SKM-1 treated with dmso at 0.1 percent for 144 hours (cell line): Measurements from ENCODE around the gene CPED1.
"Not testable (repeated sequence)": the region's sequence is repeated elsewhere in the genome, so short reads cannot be mapped to it uniquely, and the experiment has no call there.

Source experiments
- DNase-seq: peaks from one replicate; lab custom pipeline; 2025; ENCODE audit not compliant: unreplicated experiment; lab: John Stamatoyannopoulos, UW

Gene CPED1

DNA sequence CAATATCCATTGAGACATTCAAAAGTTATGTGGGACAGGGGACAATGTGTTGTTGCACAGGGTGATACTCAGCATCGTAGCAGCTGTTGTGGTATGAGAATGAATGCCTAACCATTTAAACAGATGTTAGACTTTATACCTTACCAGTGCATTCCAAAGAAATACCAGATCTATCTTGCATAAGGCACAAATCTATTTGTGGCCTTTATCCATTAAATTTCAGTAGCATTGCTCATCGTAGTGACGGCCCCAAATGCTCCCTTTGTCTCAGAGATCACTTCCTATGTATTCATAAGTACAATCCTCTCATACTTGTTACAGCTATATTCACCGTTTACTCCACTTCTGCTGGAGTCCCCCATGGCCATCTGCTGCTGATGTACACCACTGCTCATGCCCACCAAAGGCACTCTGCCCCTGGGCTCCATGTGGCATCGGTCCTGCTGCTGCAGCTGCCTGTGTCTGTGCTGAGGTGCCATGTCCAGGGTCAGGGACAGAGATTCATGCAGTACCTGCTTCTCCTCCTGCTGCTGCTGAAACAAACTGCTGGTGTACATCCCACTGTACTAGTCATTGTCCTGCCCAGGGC is 96.3 kb downstream of the CPED1 start:
- no peak for DNase-seq

DNA sequence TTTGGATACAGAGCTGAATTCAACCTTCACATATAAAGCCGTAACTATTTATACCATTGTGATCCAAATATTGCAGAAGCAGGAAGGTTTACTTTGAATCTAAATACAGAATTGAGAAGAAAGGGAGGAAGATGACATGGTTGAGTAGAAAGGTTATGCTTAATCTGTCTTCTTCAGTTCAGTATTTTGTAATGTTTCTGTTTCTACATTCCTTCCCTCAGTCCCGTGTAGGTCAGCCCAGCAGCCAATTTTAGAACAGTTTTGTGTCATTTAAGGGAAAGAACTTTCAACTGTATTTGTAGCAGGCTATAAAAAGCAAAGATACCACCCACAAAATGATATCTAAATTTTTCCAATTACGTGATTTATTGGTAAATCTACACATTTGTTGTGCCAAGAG is 97.4 kb downstream of the CPED1 start:
- DNase-seq, result no peak

DNA sequence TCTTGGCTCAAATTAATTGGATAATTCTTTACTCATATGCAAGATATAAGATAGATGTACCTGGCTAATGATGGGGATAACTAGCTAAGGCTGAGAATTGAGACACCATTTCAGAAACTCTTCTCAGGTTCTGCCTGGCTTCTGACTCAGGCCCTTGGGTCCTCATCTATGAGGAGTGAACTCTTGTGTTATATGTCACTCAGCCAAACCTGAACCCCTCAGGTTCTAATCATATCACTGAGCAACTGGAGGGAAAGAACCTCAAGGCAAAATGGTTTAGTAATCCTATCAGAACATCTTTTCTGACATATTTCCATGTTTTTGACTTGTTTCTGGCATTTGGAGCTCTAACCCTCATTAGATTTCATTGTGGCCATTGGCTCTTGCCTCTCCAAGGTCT is 100.4 kb downstream of the CPED1 start:
- no peak for DNase-seq

DNA sequence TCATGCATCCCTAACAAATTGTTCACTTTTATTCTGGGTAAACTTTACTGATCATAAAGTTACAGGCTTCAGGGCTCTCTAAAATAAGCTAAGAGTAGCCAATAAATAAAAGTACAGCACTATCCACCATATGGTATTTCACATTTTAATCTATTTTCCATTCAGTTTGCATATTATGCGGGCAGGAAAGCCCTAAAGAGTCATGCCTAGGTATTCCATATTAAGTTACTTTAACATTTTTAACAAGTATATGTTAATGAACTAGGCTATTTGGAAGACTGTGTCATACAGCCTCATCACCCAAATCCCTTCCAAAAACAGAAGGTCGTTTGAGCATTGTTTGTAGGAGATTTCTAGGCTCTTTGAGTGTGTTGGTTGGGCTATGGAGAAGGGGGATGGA is 106.3 kb downstream of the CPED1 start:
- no peak for DNase-seq

DNA sequence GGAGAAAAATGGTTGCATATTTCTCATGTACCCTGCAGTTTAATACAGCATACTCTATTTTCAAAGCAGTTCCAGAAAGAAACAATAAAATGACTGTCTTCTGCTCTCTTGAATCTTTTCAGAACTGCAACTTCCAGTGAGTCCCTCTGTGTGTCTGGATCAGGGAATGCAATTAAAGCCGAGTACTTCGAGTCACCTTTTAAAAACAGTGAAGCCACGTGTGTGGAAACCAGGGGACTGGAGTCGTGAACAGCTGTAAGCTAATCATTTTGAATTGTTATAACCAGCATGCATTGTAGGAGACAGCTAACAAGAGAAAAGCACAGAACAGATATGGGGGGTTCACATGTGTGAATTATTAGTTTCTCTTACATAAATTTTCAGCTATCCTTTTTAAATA is 109.1 kb downstream of the CPED1 start:
- DNase-seq, result no peak

DNA sequence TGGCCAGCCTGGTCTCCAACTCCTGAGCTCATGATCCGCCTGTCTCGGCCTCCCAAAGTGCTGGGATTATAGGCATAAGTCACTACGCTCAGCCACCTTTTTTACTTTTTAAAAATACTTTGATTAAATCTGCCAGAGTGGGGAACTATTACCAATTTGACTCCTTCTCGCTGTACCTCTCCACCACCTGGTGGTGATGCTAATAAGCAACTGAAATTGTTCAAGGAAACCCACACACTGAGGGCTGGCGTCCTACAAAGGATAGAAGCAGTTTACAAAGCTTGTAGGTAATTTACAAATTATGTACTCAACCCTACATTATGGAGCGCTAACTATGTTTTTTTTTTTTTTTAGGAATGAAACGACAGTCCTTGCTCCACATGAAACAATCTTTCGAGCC is 111.1 kb downstream of the CPED1 start:
- DNase-seq, result no peak

DNA sequence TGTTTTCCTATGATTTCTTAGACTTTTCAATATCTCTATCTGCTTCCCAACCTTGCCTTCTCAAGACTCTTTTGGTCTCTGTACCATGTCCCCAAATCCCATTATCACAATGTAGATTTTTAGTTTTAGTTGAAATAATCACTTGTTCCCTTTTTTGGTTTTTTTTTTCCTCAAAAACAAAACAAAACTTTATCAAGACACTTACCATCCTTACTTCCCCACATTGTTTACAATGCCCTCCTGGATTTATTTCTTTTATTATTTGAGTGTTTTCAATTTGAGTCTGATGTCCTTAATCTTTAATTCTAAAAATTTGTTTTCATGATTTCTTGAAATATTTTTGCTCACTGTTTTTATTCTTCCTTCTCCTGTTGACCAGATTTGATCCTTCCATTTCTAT is 112.6 kb downstream of the CPED1 start:
- DNase-seq, result no peak

DNA sequence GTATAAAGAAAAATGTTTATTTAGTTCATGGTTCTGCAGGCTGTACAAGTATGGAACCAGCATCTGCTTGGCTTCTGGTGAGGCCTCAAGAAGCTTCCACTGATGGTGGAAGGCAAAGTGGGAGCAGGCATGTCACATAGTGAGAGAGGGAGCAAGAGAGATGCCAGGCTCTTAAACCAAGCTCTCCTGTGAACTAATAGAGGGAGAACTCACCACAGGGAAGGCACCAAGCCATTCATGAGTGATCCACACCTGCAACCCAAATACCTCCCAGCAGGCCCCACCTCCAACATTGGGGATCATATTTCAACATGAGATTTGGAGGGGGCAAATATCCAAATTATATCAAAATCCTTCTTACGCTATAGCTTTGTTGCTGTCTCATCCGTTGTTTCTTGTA is 113.1 kb downstream of the CPED1 start:
- no peak for DNase-seq

DNA sequence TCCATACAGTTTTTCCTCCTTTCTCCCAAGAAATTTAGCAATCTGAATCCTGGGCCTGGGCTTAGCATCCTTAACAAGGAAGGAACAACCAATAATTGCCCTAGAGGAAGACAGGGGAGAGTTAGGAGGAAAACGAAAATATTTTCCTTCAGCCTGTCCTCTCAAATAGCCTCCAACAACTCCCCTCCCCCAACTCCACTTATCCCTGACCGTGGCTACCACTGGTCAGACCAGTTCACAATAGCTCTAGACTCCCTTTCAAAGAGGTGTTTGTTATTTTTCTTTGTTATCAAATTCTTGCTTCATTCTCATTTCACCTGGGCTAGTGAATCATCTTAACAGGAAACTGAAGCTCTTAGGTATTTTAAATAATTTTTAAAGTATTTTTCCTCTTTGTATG is 114.1 kb downstream of the CPED1 start:
- DNase-seq, result no peak

DNA sequence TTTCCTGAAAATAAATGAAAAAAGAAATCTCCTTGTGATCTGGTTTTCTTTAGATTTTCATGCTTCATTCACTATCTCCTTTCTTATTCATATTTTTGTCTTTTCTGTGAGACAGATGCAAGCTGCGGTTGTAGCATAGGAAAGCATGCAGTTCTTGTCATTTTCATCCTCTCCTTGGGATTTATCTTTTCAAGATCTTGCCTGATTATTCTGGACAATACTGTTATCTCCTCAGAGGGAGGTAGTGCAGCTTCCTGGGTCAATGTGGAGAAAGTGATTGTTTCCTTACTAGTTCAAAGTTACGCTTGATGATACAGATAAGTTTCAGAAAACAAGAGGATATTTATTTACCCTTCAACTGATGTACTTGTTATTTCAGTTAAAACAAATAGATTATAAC is 114.6 kb downstream of the CPED1 start:
- no peak for DNase-seq

DNA sequence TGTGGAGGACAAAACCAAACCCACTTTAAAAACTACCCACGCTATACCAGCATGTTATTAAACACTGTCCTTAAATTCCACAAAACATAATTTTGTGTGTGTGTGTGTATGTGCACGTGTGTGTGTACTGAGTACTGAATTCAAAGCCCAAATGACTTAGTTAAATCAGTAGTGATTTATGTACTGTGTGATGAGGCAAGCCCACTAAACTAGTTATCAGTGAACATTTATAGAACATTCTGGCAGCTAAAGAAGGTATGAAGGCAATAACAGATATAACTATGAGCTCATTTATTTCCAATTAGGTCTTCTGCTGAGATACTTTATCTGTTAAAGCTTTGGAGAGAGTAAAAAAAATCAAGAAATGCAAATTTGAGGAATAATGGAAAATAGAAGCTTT is 115.1 kb downstream of the CPED1 start:
- no peak for DNase-seq

DNA sequence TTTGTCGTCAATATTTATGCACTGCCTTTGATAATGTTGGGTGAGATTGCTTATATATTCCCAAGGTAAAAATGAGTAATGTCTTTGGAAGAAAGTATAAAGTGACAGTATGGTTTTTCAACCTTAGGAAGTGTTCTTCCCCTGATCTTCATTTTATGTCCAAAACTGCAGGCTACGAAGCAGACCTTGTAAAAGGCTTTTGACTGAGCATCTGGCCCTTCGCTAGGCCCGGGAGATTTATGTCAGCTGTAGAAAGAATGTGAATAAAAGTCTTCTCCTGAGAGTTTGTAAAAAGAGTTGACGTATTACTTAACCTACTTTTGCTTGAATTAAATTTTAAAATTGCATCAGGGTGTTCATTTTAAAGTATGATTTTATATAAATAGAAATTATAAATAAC is 116.8 kb downstream of the CPED1 start:
- DNase-seq, result no peak

DNA sequence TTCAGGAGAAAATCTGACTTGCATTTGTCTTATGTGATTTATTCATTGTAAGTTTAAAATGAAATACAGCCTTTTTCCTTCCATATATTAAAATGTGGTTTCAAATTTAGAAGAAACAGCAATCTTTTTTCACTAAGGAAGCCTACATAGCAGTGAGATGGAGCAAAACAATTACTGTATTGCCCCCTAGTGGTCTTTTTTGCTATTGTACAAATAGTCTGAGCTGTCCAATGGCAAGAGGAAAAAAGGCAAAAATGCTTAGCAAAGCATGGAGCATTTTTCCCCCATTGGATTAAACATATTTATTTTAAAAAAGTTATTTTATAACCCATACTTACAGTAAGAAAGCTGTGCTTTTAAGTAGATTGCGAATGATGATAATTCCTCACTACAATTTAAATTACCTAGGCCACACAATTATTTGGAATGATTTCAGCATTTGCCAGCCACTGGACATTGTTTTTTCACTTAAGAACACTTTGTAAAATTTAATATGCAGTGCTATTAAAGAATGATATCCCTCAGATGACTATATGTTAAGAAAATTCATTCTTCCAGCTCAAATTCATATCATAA is 119.5 kb downstream of the CPED1 start:
- peak; percentile 45 for DNase-seq

DNA sequence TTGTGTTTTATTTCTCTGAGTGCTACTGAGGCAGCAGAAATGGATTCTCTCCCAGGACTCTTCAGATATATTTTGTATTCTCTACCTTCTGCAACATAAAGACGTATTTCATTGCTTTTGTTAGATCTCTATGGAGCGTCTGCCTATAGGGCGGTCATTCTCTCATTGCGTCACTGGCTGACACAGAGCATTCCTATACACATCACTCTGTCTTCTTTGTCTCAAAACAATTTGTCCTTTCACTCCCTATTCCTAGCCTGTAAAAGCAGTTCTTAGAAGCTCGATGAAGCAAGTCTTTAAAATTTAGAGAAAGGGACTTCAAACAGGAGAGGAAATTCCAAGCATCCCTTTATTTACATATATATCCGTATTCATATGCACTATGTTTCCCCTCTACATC is 120.6 kb downstream of the CPED1 start:
- DNase-seq, result no peak

DNA sequence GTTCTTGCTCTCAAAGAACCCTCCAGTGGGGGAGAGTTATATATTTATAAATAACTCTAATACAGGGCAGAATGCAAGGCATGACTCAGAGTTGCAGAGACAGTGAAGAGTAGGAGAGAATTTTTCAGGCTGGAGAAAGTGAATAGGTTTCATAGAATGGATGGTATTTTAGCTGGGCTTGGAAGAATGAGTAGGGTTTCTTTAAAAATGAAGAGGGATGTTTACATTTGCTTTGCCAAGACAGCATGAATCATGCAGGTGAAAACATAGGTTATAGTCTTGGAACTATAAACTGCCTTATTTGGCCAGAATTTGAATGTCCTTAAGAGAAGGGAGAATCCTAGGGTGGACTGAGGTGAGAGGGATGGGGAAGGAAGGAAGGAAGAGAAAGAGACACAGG is 124.8 kb downstream of the CPED1 start:
- no peak for DNase-seq

DNA sequence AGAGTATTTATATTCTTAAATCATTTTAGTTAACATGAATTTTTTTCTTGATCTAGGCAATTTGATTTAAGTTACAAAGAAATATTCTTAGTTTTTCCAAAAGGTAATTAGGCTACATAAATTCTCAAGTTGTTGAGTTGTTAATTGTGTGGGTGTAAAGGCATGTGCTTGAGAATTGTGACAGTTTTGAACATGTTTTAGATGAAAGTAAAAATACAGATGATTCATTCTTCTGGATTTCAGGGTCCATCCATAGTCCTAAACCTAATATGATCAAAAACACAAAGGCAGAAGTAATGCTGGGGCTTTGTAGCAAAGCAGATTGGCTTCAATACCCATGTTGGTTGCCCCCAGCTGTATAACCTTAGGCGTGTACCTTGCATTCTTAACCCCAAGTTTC is 127.9 kb downstream of the CPED1 start:
- DNase-seq, result no peak

DNA sequence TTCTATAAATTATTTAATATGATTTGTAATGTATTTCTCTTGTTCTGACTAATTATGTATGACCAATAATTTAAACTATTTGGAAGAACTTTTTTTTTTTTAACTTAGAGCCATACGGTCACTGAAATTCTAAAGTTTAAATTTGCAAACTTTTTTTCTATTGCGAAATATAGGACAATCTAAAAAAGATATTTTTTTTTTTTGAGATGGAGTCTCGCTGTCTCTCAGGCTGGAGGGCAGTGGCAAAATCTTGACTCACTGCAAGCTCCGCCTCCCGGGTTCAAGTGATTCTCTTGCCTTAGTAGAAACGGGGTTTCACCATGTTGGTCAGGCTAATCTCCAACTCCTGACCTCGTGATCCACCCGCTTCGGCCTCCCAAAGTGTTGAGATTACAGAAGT is 130.5 kb downstream of the CPED1 start:
- no peak for DNase-seq

DNA sequence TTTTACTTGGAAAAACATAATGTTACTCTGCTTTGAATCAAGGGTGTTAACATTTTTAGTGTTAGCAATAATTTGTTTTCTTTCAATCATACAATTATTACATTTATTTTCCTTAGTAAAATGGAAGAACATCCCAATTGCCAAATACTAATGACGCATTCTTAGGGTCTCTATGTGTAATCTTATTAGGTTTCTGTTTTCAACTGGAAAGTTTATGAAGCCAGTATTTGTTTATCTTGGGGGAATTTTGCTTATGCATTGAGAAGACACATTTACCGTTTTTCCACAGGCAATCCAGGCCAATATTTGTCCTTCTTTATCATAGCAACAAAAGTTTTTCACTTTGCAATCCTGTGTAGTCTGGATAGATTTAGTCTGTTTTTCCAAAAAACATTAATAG is 134.5 kb downstream of the CPED1 start:
- no peak for DNase-seq

DNA sequence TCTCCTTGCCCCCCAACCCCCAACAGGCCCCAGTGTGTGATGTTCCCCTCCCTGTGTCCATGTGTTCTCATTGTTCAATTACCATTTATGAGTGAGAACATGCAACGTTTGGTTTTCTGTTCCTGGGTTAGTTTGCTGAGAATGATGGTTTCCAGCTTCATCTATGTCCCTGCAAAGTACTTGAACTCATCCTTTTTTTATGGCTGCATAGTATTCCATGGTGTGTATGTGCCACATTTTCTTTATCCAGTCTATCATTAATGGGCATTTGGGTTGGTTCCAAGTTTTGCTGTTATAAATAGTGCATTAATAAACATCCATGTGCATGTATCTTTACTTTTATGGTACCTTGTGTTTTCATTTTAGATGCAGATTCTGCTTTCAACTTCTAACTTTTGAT is 136.9 kb downstream of the CPED1 start:
- not testable (repeated sequence) for DNase-seq

DNA sequence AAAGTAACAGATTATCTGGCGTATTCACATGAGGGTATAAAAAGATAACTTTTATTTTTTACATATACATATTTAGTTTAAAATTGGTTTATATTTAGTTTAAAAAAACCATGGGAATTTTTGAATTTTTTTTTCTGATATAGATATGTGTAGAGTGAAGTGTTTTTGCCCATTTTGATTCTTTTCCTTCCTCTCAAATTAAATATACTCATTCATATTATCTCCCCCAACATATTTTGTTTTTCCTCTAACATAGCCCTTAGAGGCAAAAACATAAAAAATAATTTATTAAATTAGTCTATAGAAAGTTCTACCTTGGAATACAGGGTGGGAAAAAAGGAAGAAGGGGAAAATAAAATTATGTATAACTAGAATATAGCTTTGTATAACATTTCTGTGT is 137.7 kb downstream of the CPED1 start:
- no peak for DNase-seq

DNA sequence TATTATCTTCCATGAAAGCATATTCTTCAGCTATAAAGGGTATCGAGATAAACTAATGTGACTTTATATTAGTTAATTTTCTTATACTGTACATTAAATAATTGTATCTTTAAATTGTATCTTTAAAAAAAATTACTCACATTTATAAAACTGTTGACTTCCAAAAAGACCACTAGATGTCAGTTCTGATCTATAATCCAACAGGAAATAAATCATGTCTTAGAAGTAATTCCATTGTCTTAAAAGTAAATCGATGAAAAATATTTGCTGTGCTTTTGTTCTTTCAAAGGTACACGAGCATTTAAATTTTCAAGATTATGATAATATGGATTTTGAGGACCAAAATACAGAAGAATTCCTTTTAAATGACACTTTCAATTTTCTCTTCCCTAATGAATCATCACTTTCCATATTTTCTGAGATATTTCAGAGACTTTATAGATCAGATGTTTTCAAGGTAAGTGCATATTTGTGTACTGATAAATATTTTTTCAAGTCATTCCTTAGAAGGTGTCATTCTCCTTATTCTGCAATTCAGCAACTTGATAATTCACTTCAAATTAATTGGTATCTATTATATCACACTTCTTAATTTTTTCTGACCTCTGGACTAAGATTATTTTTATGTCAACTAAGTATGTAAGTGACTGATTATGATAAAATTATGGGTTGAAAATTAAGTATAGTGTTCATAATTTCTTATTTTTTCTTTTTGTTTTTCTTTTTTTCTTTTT is 138.5 kb downstream of the CPED1 start:
- no peak for DNase-seq

DNA sequence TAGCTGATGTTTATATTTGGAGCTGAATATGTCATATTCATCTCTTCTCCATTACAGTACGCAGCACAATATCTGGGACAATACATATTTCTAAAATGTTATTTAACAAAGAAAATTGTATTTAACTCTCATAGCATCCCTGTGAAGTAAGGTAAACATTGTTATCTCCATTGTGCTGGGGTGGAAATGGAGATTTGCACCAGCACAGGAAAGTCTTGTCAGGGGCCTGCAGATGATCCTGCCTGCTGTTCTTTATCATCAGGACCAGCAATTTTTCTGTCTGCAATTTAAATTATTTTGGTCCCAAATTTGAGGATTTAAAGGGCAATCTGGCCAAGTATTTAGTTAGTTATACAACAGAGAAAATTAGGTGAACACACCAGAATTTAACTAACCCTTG is 144.4 kb downstream of the CPED1 start:
- no peak for DNase-seq

DNA sequence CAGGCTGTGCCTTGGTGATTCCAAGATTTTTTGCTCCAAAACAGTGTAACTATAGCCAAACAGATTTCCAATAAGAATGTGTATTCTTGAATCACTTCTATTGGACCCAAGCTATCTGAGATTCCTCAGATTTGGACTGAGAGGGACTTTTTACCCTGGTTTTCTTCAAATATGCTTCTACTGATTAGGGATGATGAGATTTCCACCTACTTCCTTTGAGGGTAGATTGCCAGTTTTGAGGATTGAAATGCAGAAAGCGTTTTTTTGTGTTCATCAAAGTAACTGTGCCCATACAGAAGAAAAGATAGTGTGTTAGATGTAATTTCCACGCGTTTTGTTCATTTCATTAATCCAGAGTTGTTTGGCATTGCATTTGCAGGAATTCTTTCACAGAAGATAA is 144.9 kb downstream of the CPED1 start:
- no peak for DNase-seq
